Head of caudate nucleus (tissue), 42 donors: ENCODE data around the gene ARID2.

Experiments used
- DNase-seq, 42 donors: peaks; one replicate each; pipeline versions ENCODE4 v3.0.0 to v3.0.0-alpha.2; 2020 to 2021; ENCODE audit warnings: mixed read lengths in 7 of 42
- intact Hi-C: fragments of 100-400 bp; cut with DNase I; formaldehyde crosslinking; loops from one replicate; pipeline ENCODE4 v1.15.0; 2022

Gene ARID2, protein sequence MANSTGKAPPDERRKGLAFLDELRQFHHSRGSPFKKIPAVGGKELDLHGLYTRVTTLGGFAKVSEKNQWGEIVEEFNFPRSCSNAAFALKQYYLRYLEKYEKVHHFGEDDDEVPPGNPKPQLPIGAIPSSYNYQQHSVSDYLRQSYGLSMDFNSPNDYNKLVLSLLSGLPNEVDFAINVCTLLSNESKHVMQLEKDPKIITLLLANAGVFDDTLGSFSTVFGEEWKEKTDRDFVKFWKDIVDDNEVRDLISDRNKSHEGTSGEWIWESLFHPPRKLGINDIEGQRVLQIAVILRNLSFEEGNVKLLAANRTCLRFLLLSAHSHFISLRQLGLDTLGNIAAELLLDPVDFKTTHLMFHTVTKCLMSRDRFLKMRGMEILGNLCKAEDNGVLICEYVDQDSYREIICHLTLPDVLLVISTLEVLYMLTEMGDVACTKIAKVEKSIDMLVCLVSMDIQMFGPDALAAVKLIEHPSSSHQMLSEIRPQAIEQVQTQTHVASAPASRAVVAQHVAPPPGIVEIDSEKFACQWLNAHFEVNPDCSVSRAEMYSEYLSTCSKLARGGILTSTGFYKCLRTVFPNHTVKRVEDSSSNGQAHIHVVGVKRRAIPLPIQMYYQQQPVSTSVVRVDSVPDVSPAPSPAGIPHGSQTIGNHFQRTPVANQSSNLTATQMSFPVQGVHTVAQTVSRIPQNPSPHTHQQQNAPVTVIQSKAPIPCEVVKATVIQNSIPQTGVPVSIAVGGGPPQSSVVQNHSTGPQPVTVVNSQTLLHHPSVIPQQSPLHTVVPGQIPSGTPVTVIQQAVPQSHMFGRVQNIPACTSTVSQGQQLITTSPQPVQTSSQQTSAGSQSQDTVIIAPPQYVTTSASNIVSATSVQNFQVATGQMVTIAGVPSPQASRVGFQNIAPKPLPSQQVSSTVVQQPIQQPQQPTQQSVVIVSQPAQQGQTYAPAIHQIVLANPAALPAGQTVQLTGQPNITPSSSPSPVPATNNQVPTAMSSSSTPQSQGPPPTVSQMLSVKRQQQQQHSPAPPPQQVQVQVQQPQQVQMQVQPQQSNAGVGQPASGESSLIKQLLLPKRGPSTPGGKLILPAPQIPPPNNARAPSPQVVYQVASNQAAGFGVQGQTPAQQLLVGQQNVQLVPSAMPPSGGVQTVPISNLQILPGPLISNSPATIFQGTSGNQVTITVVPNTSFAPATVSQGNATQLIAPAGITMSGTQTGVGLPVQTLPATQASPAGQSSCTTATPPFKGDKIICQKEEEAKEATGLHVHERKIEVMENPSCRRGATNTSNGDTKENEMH (N-terminal part only)

DNA sequence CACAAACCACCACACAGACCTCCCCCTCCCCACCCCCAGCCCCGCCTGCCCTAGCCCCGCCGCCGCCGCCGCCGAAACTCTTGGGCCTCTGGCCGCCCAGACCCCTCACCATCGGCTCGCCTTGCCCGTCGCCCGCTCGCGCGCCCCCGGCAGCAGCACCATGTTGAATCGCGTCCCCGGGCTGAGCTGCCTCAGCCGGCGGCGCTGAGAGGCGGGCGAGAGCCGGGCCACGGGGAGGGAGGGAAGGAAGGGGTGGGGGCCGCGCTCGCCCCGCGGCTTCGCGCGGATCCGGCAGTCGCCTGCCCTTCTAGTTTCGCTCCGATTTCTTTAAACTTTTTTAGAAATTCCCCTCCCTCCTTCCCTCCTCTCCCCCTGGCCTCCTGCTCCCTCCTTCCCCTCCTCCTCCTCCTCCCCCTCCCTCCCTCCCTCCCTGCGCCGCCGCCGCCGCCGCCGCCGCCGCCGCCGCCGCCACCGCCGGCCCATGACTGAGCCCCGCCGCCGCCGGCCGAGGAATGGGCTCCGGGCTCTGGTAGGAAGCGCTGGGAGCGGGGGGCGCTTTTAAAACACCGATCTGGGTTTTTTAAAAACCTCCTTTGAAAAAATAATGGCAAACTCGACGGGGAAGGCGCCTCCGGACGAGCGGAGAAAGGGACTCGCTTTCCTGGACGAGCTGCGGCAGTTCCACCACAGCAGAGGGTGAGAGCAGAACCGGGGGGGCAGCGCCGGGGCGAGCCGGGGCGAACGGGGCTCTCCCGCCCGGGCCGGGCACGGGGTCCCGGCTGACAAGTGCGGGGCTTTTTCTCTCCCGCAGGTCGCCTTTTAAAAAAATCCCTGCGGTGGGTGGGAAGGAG, at the start of gene ARID2:
TSS of gene ARID2 (plus strand) at position 474 of the 851 bp plus-strand sequence. CDS start at position 605, 131 bp downstream.
- DNase-seq: peak in 40 of 42 donors; percentile 35 to 86 (median 68)
- intact Hi-C loops: loop anchor here (2.0 to 10.0 kb wide), 4 partner anchors 115 to 512 kb away; partner anchors contain the start of genes ANO6 and SCAF11

DNA sequence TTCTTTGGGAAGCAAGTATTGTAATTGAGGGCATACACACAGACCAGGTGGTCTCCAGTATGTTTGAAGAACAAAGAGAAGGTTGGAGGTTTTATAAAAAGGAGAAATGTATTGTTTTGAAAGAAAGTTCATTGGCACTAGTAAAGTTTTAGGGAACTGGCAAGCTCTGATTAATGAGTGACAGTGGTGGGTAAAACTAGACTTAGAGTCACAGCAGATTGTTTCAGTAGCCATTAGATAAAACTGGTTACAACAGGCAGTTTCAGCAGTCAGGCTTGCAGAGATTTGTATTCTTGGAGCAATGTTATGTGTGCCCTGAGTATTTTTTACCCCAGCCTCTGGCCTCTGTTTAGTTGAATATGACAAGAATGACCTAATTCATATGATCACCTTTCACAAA, 49.1 kb upstream of the ARID2 start:
- intact Hi-C loops: no loop called here

DNA sequence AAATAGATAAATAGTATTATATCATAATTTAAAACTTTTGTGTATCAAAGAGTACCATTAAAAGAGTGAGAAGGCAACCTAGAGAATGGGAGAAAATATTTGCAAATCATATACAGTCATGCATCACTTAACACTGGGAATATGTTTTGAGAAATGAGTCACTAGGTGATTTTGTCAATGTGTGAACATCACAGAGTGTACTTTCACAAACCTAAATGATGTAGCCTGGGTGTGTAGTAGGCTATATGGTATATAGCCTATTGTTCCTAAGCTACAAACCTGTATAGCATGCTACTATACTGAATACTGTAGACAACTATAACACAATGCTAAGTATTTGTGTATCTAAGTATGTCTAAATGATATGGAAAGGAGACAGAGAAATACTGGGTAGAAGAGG, 48.0 kb upstream of the ARID2 start:
- intact Hi-C loops: no loop called here
- DNase-seq: no peak

More for the DNA sequence above, 49.1 kb upstream of the ARID2 start:
- DNase-seq: no peak

DNA sequence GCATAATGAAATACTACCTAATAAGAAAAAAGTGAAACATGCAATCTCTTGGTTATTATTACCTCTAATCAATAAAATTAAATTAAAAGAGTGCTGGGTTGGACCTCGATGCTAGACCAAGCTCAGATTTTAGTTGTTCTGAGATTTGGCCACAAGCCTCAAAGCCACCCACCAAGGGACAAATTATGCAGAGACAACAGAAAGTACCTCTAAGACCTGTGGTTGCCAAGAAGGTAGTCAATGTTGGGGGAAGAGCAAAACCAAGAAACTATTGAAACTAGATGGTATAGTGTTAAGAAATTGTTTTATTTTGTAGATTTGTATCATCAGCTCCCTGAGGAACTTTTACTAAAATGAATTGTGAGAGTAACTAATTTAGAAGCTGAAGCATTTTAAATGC, 43.8 kb upstream of the ARID2 start:
- intact Hi-C loops: no loop called here
- DNase-seq: no peak

DNA sequence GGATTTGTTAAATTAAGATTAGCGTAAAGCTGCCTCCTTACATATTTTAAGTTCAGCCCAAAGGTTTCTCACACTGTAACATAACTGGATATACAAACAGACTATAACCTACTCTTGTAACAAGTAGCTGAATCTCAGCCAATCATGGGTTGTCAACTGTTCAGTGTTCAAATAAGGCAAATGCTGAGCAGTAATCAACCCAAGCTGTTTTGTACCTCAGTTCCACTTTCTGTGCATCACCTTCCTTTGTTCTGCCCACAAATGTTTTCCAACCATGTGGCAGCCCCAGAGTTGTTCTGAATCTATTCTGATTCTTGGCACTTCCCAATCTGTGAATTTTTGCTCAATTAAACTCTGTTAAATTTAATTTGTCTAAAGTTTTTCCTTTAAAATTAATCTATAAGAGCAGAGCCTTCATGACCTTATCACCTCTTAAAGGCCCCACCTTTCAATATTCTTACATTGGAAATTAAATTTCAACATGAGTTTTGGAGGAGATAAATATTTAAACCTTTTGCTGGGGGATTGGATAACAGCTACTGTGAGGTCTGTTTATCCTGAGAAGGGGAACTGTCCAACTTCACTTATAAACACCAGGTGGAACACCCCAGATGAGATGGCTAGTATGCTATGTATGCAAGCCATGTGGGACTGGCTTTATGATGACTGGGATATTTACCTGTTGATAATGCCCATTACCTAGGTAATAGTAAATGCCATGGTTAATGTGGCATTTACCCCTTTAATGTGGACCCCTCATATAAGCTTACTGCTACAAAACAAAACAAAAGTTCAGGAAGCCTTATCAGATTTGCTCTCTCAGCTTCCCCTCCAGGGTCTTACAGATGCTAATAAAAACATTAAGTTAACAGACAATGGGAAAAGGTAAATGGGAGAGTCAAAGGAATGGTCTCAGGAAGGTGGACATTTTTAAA, 42.2 kb upstream of the ARID2 start:
- no peak for DNase-seq
- intact Hi-C loops: no loop called here

DNA sequence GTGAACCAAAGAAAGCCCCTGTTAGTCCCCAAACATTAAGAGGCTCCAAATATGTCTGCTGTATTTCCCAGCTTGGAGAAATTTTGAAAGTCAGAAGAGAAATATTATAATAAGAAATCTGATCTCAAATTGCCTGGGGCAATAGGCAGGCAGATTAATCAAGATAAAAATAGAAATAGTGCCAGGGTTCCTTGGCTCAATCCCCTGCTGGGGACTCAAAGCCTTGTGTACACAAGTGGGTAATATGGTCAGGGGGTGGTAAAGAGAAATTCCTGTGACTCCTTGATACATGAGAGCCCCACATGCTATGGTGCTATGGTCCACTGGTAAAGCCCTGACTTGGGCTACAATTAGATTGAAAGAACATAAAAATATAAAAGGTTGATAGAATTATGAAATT, 41.3 kb upstream of the ARID2 start:
- intact Hi-C loops: no loop called here
- DNase-seq: no peak

DNA sequence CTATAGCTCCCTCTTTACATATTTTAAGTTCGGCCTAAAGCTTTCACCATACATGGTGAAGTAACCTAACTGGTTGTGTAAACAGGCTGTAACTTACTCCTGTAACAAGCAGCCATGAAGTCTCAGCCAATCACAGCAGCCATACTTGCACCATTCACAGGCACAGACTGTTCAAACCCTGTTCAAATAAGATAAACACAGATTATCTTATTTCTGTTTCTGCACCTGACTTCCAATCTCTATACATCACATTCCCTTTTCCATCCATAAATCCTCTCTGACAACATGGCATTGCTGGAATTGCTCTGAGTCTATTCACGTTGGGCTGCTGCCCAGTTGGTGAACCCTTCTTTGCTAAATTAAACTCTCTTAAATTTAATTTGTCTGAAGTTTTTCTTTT, 34.5 kb upstream of the ARID2 start:
- intact Hi-C loops: no loop called here
- no peak for DNase-seq

DNA sequence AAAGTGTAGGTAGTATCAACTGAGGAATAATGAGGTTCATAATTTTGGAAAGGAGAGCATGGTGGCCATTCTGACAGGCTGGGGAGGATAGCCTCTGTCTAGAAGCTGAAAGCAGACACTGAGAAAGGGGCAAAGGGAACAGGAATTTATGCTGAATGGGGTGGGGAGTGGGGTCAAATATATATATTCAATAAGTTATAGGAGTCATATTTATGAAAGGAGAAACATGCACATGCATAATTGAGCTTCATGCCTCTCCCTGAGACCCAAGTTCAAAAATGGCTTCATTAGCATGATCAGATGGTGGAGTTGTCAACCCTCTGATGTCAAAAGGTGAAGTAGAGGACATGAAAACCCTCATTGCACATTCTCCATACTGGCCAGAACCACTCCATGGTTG, 33.9 kb upstream of the ARID2 start:
- intact Hi-C loops: no loop called here
- no peak for DNase-seq

DNA sequence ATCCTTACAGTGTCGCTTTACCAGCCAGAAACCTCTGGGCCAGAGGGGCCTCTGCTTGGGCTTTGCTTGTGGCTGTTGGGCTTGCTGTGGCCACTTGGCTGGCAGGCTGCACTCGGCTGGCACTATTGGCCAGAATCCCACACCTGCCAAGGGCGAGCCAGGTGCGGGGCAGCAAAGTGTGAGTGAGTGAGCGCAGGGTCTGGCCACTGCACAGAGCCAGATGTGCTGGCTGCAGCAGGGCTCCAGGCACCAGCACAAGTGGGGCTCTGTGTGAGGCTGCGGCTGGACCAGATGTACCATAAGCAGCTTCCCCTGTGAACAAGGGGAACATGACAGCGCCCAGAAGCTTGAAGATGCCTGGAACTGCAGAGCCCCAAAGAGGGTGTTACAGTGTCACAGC, 33.5 kb upstream of the ARID2 start:
- intact Hi-C loops: no loop called here
- DNase-seq: no peak

DNA sequence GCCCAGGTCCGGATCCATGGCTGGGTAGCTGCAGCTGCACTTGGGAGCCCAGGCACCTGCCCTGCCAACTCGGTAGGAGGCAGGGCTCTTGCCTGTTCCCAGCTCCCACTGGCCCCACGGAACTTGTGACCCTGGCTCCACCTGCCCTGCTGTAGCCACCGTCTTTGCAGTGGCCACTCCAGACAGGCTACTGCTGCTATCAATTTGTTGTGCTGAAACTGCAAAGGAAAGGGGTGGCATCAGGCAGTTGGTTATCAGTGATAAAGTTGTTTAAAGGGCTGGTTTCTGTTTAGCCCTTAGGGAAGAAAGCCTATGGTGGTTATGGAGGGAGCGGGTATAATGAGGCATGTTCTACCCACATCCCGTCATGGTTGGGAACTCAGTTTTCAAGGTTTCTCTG, 32.1 kb upstream of the ARID2 start:
- no peak for DNase-seq
- intact Hi-C loops: no loop called here

DNA sequence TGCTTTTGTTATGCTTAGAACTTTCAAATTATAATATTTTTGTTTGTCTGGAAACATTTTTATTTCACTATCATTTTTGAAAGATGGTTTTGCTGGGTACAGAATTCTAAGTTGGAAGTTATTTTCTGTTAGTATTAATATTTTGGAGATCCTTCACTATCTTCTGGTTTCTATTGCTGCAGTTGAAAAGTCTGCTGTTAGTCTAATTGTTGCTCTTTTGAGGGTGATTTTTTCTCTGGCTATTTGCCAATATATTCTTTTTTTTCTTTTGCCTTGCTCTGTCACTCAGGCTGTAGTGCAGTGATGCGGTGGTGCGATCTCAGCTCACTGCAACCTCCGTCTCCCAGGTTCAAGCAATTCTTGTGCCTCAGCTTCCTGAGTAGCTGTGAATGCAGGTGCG, 28.2 kb upstream of the ARID2 start:
- DNase-seq: no peak
- intact Hi-C loops: no loop called here

DNA sequence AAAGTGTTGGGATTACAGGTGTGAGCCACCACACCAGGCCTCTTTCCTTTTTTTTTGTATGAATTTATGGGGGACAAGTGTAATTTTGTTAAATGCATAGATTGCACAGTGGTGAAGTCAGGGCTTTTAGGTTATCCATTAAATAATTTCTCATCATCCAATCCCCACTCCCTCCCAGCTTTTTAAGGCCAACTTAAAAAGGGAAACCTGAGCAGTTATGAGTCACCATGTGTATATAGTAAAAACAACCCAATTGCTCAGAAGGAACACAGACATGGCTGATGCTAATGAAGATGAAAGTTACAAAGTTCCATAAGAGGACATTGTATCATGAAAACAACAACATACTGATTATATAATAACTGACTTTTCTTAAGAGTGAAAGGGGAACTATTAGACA, 25.6 kb upstream of the ARID2 start:
- no peak for DNase-seq
- intact Hi-C loops: no loop called here

DNA sequence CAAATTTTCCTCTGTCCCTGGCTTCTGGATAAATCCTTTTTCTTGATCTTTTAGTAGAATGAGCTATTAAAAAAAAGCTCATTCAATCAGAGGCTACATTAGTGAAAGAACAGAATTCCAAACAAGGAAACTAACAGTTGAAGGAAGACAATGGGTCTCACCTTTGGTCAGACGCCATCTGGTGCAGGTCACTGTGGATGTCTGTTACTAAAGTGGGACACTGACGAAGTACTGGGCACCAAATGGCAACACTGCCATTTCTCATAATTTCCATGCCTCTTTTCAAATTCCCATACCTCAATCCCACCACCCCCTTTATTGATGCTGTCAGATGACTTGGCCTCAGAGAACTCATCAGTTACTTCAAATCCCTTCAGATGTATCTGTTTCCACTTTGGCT, 24.5 kb upstream of the ARID2 start:
- no peak for DNase-seq
- intact Hi-C loops: no loop called here

DNA sequence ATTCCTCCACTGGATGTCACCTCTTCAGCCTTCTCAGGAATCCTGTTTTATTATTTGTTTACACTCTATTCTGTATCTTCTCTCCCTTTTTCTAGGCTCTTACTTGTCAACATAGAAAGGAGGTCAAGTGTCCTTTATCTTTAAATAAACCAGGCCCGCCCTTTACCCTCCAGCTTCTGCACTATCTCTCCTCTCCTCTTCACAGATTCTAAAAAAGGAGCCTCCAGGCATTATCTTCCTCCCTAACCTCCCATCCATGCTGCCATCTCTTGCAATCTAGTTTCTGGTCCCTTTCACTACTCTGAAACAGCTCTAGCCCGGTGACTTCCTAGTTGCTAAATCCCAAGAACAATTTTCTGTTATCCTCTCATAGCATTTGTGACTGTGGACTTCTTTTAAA, 24.1 kb upstream of the ARID2 start:
- intact Hi-C loops: no loop called here

DNA sequence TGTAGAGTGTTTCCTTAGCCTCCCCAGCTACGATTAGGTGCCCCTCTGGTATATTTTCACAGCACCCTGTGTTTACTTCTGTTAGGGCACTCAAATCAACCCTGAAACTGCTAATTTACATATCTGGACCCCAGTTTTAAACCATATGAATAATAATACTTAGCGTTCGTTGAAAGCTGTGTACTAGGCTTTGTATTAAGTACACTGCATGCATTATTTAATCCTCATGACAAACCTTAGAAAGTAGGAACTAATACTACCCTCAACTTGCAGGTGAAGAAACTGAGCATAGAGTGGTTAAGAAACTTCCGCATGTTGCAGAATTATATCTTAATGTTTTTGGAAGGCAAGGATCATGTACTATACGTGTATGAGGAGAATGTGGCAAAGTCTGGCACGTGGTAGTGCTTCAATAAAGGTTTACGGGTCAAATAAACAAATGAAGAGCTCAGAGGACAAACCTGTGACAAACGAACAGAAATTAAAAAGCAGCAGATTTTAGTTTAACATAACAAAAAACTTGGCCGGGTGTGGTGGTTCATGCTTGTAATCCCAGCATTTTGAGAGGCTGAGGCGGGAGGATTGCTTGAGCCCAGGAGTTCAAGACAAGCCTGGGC, 22.2 kb upstream of the ARID2 start:
- intact Hi-C loops: no loop called here
- DNase-seq: no peak

More for the DNA sequence above, 24.1 kb upstream of the ARID2 start:
- DNase-seq: no peak

DNA sequence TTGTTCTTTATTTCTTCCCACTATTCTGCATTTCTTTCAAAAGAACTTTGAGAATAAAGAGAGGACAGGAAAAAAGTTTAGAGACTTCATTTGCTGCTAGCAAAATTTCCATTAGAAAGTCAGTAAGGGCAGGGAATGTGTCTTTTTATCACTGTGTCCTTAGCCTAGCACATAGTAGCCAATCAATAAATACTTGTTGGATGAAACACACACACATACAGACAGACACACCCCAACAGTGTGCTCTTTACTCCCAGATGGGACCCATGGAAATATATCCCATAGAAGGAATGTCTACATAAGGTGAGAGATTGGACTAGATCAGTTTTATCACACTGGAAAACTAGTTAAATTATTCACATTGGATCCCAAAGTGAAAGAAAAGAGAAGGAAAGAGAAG, 21.1 kb upstream of the ARID2 start:
- intact Hi-C loops: no loop called here
- no peak for DNase-seq

DNA sequence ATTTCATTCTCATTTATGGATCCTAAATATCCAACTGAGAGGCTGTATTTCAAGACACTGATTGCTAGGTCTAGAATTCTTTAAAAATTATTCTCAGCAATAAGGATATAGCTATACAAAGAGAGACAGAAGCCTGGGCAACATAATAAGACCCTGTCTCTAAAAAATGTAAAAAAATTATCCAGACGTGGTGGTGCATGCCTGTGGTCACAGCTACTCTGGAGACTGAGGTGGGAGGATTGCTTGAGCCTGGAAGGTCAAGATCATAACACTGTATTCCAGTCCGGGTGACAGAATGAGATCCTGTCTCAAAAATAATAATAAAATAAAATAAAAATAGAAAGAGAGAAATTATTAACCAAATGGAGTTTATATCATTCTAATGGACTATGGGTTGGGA, 20.6 kb upstream of the ARID2 start:
- no peak for DNase-seq
- intact Hi-C loops: no loop called here
